HG03521 (cell line): Measurements from ENCODE around the gene PROZ.
"Not testable (repeated sequence)": the region's sequence is repeated elsewhere in the genome, so short reads cannot be mapped to it uniquely, and the experiment has no call there.

Source experiments
- ATAC-seq: cut with Tn5 transposase; IDR thresholded peaks from one replicate; pipeline ENCODE4 v1.9.1; 2021; ENCODE audit warnings: mild to moderate bottlenecking, moderate library complexity; ENCODE audit not compliant: unreplicated experiment

Gene PROZ

GRCh38 chr13:113157929-113158747 lies at the start of gene PROZ:
Gene PROZ, plus strand, starts transcription at chr13:113158648. Its CDS starts 13 bp downstream, at chr13:113158661.
- no peak for ATAC-seq

- no peak for ATAC-seq
Observed at GRCh38 chr13:113109151-113110047, 49.0 kb upstream of the PROZ start.

DNA sequence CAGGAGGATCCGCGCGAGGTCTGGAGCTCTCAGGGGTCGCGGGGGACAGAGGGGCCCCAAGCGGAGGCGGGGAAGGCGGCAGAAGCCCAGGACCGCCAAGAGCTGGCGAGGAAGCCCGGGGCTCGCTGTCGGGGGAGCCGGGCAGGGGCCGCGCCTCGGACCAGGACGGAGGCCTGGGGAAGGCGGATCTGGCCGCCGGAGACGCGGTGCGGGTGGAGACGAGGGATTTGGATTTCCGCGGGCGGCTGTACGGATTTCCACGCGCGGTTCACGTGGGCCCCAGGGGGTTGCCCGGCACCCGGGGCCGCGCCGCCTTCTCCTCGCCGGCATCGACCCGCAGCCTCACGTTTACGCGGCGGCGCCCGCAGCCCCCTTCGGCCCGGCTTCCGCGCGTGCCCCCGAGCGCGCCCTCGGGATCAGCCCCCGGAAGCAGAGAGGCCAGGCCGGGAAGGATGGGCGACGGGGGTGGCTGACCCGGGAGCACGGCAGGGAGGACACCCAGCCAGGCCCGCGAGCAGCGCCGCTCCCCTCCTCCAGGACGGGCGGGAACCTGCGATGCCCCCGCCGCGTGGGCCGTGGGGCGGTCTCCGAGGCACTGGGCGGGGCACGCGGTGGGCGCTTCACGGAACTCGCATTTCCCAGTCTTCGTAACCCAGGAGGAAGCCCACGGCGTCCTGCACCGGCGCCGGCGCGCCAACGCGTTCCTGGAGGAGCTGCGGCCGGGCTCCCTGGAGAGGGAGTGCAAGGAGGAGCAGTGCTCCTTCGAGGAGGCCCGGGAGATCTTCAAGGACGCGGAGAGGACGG lies 48.2 kb upstream of the PROZ start:
- ATAC-seq = no peak

- no peak for ATAC-seq
Observed at GRCh38 chr13:113110852-113111315, 47.6 kb upstream of the PROZ start.

GRCh38 chr13:113111821-113112220 lies 46.6 kb upstream of the PROZ start:
- not testable (repeated sequence) for ATAC-seq

DNA sequence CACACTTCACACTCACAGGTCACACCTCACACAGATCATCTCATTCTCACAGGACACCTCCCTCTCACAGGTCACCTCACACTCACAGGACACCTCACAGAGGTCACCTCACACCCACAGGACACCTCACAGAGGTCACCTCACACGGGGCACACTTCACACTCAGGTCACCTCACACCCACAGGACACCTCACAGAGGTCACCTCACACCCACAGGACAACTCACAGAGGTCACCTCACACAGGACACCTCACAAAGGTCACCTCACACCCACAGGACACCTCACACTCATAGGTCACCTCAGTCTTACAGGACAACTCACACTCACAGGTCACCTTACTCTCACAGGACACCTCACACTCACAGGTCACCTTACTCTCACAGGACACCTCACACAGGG lies 46.0 kb upstream of the PROZ start:
- not testable (repeated sequence) for ATAC-seq

- ATAC-seq = no peak
Observed at GRCh38 chr13:113112893-113113845, 45.3 kb upstream of the PROZ start.

DNA sequence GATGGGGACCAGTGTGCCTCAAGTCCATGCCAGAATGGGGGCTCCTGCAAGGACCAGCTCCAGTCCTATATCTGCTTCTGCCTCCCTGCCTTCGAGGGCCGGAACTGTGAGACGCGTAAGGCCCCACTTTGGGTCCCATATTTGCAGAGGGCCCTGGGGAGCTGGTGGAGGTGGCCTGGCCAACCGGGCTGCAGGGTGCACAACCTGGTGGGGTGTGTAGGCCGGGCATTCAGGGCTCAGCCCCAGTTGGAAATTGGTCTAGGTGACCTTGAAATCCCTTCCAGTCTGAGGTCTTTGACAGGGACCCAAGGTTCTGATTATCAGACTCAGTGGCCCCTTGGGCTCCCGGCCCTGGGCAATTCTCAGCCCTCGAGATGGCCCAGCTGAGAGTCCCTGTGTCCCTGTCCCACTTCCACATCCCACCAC lies 44.6 kb upstream of the PROZ start:
- no peak for ATAC-seq

DNA sequence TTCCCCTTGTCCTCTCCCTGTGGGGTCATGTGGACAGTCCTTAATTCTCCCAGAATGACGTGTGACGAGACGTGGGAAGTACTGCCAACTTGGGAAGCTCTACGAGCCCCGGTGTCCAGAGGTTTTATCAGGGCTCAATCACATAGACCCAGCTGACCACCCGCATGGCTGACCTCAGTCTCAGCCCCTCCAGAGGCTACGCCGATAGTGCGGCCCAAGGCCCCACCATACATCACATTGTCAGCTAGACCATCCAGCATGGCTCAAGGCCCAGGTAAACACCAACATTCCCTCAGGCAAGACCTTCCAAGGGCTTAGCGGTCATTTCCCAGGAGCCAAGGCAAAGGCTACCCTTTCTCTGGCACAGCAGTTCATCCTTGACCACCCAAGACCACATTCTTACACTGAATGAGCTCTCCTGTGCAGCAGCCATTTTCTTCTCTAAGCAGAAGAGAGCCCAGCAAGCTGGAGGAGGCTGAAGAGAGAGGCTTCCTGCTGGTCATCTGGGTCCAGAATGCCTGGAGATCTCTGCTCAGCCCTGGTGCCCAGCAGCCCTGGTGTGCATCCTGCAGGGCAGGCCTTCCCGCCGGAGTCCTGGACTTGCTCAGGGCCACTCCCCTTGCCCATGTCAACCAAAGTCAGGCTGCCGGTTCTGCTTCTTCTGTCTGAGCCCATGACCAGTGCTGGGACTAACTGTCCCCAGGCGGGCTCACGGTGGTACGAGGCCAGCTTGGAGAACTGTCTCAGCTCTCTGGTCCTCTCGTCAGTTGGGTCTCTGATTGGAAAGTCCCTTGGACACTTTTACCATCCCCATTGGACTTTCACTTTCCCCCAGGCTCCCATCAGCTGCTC lies 43.7 kb upstream of the PROZ start:
- no peak for ATAC-seq

DNA sequence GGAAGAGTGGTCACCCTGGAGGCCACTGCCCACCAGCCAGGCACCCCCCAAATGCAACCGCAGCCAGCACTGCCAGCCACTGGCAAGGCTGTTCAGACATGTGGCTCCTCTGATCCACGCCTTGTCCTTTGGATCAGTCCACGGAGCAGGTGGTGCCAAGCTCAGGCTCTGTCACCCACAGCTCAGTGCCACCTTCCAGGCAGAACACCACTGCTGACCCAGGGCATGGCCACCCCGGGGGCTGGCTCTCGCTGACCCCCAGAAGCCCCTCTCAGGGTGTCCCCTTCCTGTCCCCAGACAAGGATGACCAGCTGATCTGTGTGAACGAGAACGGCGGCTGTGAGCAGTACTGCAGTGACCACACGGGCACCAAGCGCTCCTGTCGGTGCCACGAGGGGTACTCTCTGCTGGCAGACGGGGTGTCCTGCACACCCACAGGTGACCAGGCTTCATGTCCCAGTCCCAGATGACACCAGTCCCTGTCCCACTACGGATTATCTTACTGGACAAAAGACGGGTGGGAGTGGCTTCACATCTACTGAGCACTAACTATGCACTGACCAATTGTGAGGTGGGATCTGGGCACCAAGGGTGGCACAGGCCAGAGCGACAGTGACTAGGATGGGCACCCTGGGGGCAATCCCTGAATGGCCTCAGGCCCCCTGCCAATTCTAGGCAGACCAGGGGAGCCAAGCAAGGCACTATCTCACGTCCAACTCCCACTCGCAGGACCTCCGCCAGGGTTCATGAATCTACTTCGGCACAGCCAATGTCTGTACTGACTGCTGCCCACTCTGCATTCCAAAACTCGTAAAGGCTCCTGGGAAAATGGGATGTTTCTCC lies 42.9 kb upstream of the PROZ start:
- ATAC-seq = no peak

DNA sequence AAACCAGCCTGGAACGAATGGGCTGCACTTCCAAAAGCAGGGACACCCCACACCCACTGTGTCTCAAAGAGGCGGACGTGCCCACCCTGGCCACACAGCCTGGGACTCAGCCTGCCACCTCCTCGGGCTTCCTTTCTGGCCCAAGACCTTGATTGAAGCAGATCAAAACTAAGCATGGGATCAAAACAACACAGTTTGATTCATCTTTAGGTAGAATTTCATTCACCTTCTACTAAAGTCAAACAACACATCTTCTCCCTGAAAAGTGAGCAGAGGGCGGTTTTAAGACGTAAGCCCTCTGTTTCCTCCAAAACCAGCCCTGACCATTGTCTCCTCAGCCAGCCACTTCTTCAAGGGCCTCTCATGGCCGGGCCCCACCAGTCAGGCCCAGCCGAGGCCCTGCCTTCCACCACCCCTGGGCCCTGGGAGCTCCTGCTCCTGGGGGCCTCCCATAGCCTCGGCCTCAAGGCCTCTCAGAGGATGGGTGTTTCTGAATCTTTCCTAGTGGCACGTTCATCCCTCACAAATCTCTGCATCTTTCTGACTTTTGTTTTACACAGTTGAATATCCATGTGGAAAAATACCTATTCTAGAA lies 42.1 kb upstream of the PROZ start:
- ATAC-seq = no peak

DNA sequence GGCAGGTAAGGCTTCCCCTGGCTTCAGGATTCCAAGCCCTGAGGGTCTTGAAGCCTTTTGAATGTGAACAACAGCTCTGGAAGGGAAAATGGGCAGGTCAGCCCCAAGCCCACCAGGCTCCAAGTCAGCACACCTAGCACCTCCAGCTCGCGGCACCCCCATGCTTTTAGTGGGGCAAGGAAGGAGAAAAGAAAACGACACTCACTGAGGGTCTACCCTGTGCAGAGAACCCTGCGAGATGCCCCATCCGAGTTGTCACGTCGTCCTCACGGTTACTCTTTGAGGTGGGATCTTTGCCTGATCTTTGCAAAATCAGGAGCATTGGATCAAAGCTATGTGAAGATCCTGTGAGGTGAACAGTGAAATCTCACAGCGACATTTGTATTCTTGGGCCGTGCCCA lies 41.6 kb upstream of the PROZ start:
- ATAC-seq = no peak

DNA sequence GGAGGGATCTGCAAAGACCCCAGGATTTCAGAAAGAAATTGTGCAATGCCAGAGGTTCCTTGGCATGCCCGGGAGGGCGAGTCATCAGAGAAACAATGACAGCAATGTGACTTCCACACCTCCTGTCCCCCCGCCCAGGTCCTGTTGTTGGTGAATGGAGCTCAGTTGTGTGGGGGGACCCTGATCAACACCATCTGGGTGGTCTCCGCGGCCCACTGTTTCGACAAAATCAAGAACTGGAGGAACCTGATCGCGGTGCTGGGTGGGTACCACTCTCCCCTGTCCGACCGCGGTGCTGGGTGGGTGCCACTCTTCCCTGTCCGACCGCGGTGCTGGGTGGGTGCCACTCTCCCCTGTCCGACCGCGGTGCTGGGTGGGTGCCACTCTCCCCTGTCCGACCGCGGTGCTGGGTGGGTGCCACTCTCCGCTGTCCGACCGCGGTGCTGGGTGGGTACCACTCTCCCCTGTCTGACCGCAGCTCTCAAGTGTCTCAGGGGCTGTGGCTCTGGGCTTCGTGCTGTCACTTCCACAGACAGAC lies 41.0 kb upstream of the PROZ start:
- ATAC-seq = no peak

- no peak for ATAC-seq
Observed at GRCh38 chr13:113117911-113118260, 40.6 kb upstream of the PROZ start.

- ATAC-seq = no peak
Observed at GRCh38 chr13:113118261-113119021, 40.0 kb upstream of the PROZ start.

- ATAC-seq = no peak
Observed at GRCh38 chr13:113119166-113119821, 39.2 kb upstream of the PROZ start.
